ENCODE results near the gene PRAMEF10. TPM values are rescaled to one million over a fixed set of nuclear protein-coding genes. Genes with fewer than 3 reads are reported as not detected.
"Not testable (repeated sequence)": the region's sequence is repeated elsewhere in the genome, so short reads cannot be mapped to it uniquely, and the experiment has no call there.

The PRAMEF10 gene
- total and polyA plus RNA-seq, 2 of the 13 experiments (the other 11 are each of a cell fraction or from before 2014, with no cell fraction given) = not detected

DNA sequence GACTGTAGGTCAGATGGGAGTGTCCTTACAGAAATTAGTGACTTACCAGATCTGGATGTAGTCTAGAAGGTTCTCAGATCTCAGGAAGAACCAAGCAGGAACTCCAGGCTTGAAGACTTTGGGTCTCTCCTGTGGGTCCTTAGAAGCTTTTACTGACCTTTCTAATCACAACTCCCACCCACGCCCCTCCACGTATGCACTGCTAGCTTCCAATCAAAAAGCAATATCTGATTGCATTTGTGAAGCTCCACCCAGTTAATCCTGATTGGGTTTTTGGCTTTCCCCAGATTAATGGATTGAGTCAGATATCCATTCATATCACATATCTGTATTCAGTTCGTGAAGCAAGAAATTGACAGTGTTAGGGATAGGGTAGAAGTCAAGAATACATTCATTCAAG, 12.0 kb downstream of the PRAMEF10 start, which contains the start of gene PRAMEF4:
PRAMEF4 (minus strand) TSS at position 101 of the 400 bp plus-strand sequence. CDS start 2,807 bp downstream, outside the sequence.
- CTCF ChIA-PET (ENCODE audit: low intra/inter-chr PET ratio, low total read pairs); H3K4me2 ChIP-seq (ENCODE audit: low read depth, low read length); H3K4me1 ChIP-seq (ENCODE audit: insufficient read depth, low read length); H3K9ac ChIP-seq (ENCODE audit: insufficient read depth, low read depth, low read length); intact Hi-C loops (cut with micrococcal nuclease; ENCODE audit: unreplicated experiment); ATAC-seq; in situ Hi-C loops (cut with HindIII; ENCODE audit: extremely low pct_ligation_motif_present, low pct_unique_long_range_greater_than_20kb); DNase-seq (ENCODE audit: low spot score); FAIRE-seq; BruUV-seq (replicated peaks); H3K9me3 ChIP-seq (ENCODE audit: low read length); H3K36me3 ChIP-seq (replicated peaks in 1 of 2; ENCODE audit: control insufficient read depth in 1 of 2, insufficient read depth in 2 of 2, low read length in 2 of 2); H4K20me1 ChIP-seq (ENCODE audit: insufficient read depth, low read length); H3K27me3 ChIP-seq (ENCODE audit: control insufficient read depth in 1 of 2, insufficient read depth in 2 of 2, low read length in 2 of 2); H3K4me3 ChIP-seq (replicated peaks in 1 of 3; ENCODE audit: insufficient read depth in 1 of 3, low read depth in 2 of 3, low read length in 3 of 3); H3K27ac ChIP-seq (ENCODE audit: extremely low read length, insufficient read depth, low read length); H2AFZ ChIP-seq (ENCODE audit: low read length); H3K79me2 ChIP-seq (ENCODE audit: insufficient read depth, low read length); POLR2A ChIA-PET: not testable (repeated sequence)
- 0% methylated on average over 3 of the region's 3 CpGs for WGBS (ENCODE audit: low lambda C conversion rate)

DNA sequence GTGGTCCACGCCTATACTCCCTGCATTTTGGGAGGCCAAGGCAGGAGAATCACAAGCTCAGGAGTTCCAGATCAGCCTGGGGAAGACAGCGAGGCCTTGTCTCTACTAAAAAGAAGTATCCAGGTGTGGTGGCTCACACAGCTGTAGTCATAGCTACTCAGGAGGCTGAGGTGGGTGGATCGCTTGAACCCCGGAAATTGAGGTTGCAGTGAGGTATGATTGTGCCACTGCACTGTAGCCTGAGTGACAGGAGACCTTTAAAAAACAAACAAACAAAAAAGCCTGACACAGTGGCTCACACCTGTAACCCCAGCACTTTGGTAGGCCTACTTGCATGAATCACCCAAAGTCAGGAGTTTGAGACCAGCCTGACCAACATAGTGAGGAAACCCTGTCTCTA, 19.6 kb downstream of the PRAMEF10 start:
- intact Hi-C loops (cut with micrococcal nuclease; ENCODE audit: unreplicated experiment); ATAC-seq; CTCF ChIA-PET (ENCODE audit: low intra/inter-chr PET ratio, low total read pairs); H3K9ac ChIP-seq (ENCODE audit: insufficient read depth, low read depth, low read length); H3K4me1 ChIP-seq (ENCODE audit: insufficient read depth, low read length); H3K36me3 ChIP-seq (replicated peaks in 1 of 2; ENCODE audit: control insufficient read depth in 1 of 2, insufficient read depth in 2 of 2, low read length in 2 of 2); DNase-seq (ENCODE audit: low spot score); H3K9me3 ChIP-seq (ENCODE audit: low read length); H4K20me1 ChIP-seq (ENCODE audit: insufficient read depth, low read length); in situ Hi-C loops (cut with HindIII; ENCODE audit: extremely low pct_ligation_motif_present, low pct_unique_long_range_greater_than_20kb); H3K27me3 ChIP-seq (ENCODE audit: control insufficient read depth in 1 of 2, insufficient read depth in 2 of 2, low read length in 2 of 2); FAIRE-seq; POLR2A ChIA-PET; H3K27ac ChIP-seq (ENCODE audit: extremely low read length, insufficient read depth, low read length); BruUV-seq (replicated peaks); H3K79me2 ChIP-seq (ENCODE audit: insufficient read depth, low read length); H2AFZ ChIP-seq (ENCODE audit: low read length); H3K4me3 ChIP-seq (replicated peaks in 1 of 3; ENCODE audit: insufficient read depth in 1 of 3, low read depth in 2 of 3, low read length in 3 of 3); H3K4me2 ChIP-seq (ENCODE audit: low read depth, low read length): not testable (repeated sequence)
- 38% methylated on average over 4 of the region's 4 CpGs for WGBS (ENCODE audit: low lambda C conversion rate)

GRCh38 chr1:12863131-12863880, 34.8 kb downstream of the PRAMEF10 start:
- H3K36me3 ChIP-seq (replicated peaks in 1 of 2; ENCODE audit: control insufficient read depth in 1 of 2, insufficient read depth in 2 of 2, low read length in 2 of 2); ATAC-seq; H3K9me3 ChIP-seq (ENCODE audit: low read length); CTCF ChIA-PET (ENCODE audit: low intra/inter-chr PET ratio, low total read pairs); FAIRE-seq; in situ Hi-C loops (cut with HindIII; ENCODE audit: extremely low pct_ligation_motif_present, low pct_unique_long_range_greater_than_20kb); H3K4me2 ChIP-seq (ENCODE audit: low read depth, low read length); H3K27ac ChIP-seq (ENCODE audit: extremely low read length, insufficient read depth, low read length); H4K20me1 ChIP-seq (ENCODE audit: insufficient read depth, low read length); H2AFZ ChIP-seq (ENCODE audit: low read length); DNase-seq (ENCODE audit: low spot score); H3K4me3 ChIP-seq (replicated peaks in 1 of 3; ENCODE audit: insufficient read depth in 1 of 3, low read depth in 2 of 3, low read length in 3 of 3); H3K9ac ChIP-seq (ENCODE audit: insufficient read depth, low read depth, low read length); H3K27me3 ChIP-seq (ENCODE audit: control insufficient read depth in 1 of 2, insufficient read depth in 2 of 2, low read length in 2 of 2); intact Hi-C loops (cut with micrococcal nuclease; ENCODE audit: unreplicated experiment); H3K4me1 ChIP-seq (ENCODE audit: insufficient read depth, low read length); POLR2A ChIA-PET; H3K79me2 ChIP-seq (ENCODE audit: insufficient read depth, low read length); BruUV-seq (replicated peaks): not testable (repeated sequence)
- 67% methylated on average over 2 of the region's 7 CpGs for WGBS (ENCODE audit: low lambda C conversion rate)

- H2AFZ ChIP-seq (ENCODE audit: low read length); H3K4me1 ChIP-seq (ENCODE audit: insufficient read depth, low read length); POLR2A ChIA-PET; H4K20me1 ChIP-seq (ENCODE audit: insufficient read depth, low read length); H3K4me2 ChIP-seq (ENCODE audit: low read depth, low read length); H3K27me3 ChIP-seq (ENCODE audit: control insufficient read depth in 1 of 2, insufficient read depth in 2 of 2, low read length in 2 of 2); H3K4me3 ChIP-seq (replicated peaks in 1 of 3; ENCODE audit: insufficient read depth in 1 of 3, low read depth in 2 of 3, low read length in 3 of 3); H3K36me3 ChIP-seq (replicated peaks in 1 of 2; ENCODE audit: control insufficient read depth in 1 of 2, insufficient read depth in 2 of 2, low read length in 2 of 2); H3K27ac ChIP-seq (ENCODE audit: extremely low read length, insufficient read depth, low read length); H3K9me3 ChIP-seq (ENCODE audit: low read length); ATAC-seq; DNase-seq (ENCODE audit: low spot score); CTCF ChIA-PET (ENCODE audit: low intra/inter-chr PET ratio, low total read pairs); FAIRE-seq; H3K9ac ChIP-seq (ENCODE audit: insufficient read depth, low read depth, low read length); H3K79me2 ChIP-seq (ENCODE audit: insufficient read depth, low read length); intact Hi-C loops (cut with micrococcal nuclease; ENCODE audit: unreplicated experiment); in situ Hi-C loops (cut with HindIII; ENCODE audit: extremely low pct_ligation_motif_present, low pct_unique_long_range_greater_than_20kb); BruUV-seq (replicated peaks): not testable (repeated sequence)
- WGBS (ENCODE audit: low lambda C conversion rate) = 20% methylated on average over 2 of the region's 2 CpGs
Measured at GRCh38 chr1:12856786-12857185, 41.3 kb downstream of the PRAMEF10 start, which contains the start of gene PRAMEF2. Gene PRAMEF2, plus strand, starts transcription at chr1:12857086. Its CDS starts 1,924 bp downstream, at chr1:12859010.
